Activated CD4-positive, CD25-positive, alpha-beta regulatory T cell treated with anti-CD3 and anti-CD28 coated beads, Interleukin-2, amount 50 U/mL, for 72 hours (primary cell): ENCODE results near the gene LRRTM3.

ENCODE experiments used
- DNase-seq: peaks from one replicate; pipeline ENCODE4 v3.0.0; 2021

The LRRTM3 gene

GRCh38 chr10:67141300-67141699, 215.5 kb downstream of the LRRTM3 start:
- no peak for DNase-seq

GRCh38 chr10:67144530-67144929, 218.7 kb downstream of the LRRTM3 start:
- no peak for DNase-seq
